ENCODE results near the gene RRP15.
A peak's percentile ranks its signal among the peaks of the same experiment; 100 is the strongest.

RRP15 gene

DNA sequence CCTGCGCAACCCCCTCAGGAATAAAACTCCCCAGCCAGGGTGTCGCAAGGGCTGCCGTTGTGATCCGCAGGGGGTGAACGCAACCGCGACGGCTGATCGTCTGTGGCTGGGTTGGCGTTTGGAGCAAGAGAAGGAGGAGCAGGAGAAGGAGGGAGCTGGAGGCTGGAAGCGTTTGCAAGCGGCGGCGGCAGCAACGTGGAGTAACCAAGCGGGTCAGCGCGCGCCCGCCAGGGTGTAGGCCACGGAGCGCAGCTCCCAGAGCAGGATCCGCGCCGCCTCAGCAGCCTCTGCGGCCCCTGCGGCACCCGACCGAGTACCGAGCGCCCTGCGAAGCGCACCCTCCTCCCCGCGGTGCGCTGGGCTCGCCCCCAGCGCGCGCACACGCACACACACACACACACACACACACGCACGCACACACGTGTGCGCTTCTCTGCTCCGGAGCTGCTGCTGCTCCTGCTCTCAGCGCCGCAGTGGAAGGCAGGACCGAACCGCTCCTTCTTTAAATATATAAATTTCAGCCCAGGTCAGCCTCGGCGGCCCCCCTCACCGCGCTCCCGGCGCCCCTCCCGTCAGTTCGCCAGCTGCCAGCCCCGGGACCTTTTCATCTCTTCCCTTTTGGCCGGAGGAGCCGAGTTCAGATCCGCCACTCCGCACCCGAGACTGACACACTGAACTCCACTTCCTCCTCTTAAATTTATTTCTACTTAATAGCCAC, 60.7 kb downstream of the RRP15 start:
- Histone ChIP-seq H3K27ac (ENCODE audit: poor library complexity, severe bottlenecking) (peak overlapping the region; percentile 75), H3K4me3 (ENCODE audit: severe bottlenecking) (peak overlapping the region; percentile 53), H3K4me1 (ENCODE audit: insufficient read depth, poor library complexity, severe bottlenecking) (peaks cover 11% of the 10 kb centered on the region), H3K27me3 (ENCODE audit: insufficient read depth, poor library complexity, severe bottlenecking) (no peaks in the 10 kb centered on the region), H3K9me3 (ENCODE audit: severe bottlenecking) (no peaks in the 10 kb centered on the region), H3K36me3 (ENCODE audit: low read depth) (no peaks in the 10 kb centered on the region)
- ATAC-seq (ENCODE audit: low read depth) = peak; percentile 64
- TF ChIP-seq CTCF (IDR thresholded peaks at IDR 0.05; ENCODE audit: poor library complexity, severe bottlenecking) = no peak
- DNase-seq (ENCODE audit: low spot score) = no peak

DNA sequence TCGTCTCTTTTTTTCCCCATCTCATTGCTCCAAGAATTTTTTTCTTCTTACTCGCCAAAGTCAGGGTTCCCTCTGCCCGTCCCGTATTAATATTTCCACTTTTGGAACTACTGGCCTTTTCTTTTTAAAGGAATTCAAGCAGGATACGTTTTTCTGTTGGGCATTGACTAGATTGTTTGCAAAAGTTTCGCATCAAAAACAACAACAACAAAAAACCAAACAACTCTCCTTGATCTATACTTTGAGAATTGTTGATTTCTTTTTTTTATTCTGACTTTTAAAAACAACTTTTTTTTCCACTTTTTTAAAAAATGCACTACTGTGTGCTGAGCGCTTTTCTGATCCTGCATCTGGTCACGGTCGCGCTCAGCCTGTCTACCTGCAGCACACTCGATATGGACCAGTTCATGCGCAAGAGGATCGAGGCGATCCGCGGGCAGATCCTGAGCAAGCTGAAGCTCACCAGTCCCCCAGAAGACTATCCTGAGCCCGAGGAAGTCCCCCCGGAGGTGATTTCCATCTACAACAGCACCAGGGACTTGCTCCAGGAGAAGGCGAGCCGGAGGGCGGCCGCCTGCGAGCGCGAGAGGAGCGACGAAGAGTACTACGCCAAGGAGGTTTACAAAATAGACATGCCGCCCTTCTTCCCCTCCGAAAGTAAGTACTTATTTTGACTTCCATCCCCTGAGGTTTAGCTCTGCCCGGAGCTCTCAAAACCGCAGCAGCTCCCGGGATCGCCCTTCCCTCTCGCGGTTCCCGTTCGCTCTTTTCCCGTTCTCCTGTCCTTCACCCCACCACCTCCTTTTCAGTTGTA, 61.5 kb downstream of the RRP15 start:
- Histone ChIP-seq H3K36me3 (ENCODE audit: low read depth) (no peaks in the 10 kb centered on the region), H3K9me3 (ENCODE audit: severe bottlenecking) (no peaks in the 10 kb centered on the region), H3K4me1 (ENCODE audit: insufficient read depth, poor library complexity, severe bottlenecking) (peaks cover 13% of the 10 kb centered on the region), H3K4me3 (ENCODE audit: severe bottlenecking) (peak overlapping the region; percentile 53), H3K27ac (ENCODE audit: poor library complexity, severe bottlenecking) (peak overlapping the region; percentile 75), H3K27me3 (ENCODE audit: insufficient read depth, poor library complexity, severe bottlenecking) (no peaks in the 10 kb centered on the region)
- DNase-seq (ENCODE audit: low spot score) (no peak), ATAC-seq (ENCODE audit: low read depth) (peak; percentile 13; the same call in 1 of the 3 replicates)
- TF ChIP-seq CTCF (IDR thresholded peaks at IDR 0.05; ENCODE audit: poor library complexity, severe bottlenecking) = no peak

DNA sequence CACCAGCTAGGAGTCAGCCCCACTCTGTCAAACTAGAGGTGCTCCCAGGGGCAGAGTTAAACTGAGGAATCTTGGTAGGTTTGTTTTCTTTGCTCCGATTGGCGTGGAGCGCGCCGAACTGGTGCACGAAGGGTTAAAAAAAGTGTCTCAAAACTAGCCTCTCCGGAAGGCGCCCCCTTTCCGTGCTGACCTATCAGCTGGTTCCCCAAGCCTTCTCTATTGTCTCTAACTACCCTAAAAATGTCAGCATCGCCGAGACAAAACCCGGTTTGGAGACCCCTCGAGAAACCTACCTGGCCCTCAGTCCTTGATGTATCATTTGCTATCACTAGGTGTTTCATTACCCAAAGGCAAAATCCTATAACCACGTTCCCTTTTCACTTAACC, 62.2 kb downstream of the RRP15 start:
- DNase-seq (ENCODE audit: low spot score) = no peak

DNA sequence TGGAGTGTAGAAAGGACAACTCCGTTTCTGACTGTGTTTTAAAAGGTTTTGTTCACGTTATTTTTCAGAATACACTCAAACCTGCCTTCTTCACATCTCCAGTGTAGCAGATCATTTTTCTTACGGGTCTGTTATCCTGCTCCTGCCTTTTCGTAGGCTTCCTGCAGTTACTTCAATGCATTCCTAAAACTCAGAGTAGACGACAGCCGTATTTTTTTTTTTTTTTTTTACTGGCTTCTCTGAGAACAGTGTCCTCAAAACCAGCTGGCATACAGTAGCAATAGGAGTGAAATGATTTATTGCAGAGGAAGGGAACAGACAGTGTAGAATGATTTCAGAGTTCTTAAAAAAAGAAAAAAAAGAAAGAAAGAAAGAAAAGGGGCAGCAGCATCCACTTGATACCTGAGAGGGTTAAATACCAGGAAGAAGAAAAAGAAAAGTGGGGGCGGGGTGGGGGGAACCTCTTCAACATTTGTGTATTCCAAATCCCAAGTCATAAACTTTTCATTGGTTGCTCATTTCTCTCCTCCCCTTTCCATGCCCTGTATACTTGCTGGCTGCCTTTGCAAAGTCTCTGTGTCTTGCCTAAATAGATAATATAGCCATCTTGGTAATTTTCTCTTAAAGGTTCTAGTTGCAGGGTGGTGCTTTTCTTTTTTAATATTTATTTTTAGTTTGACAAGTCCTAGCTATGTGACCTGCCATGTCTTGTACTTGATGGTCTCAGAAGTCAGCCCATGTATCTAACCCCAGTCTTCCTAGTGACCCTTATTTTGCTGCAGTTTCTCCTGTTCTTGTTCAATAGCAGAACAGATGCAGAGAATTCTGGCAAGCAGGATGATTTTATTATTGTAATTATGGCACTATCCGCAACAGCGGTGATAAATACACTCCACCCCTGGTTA, 62.9 kb downstream of the RRP15 start:
- Histone ChIP-seq H3K36me3 (ENCODE audit: low read depth) (no peaks in the 10 kb centered on the region), H3K4me3 (ENCODE audit: severe bottlenecking) (peak overlapping the region; percentile 53), H3K9me3 (ENCODE audit: severe bottlenecking) (no peaks in the 10 kb centered on the region), H3K4me1 (ENCODE audit: insufficient read depth, poor library complexity, severe bottlenecking) (peaks cover 13% of the 10 kb centered on the region), H3K27me3 (ENCODE audit: insufficient read depth, poor library complexity, severe bottlenecking) (no peaks in the 10 kb centered on the region), H3K27ac (ENCODE audit: poor library complexity, severe bottlenecking) (peak overlapping the region; percentile 75)
- ATAC-seq (ENCODE audit: low read depth) (peak; percentile 30; the same call in 2 of the 3 replicates), DNase-seq (ENCODE audit: low spot score) (no peak)
- TF ChIP-seq CTCF (IDR thresholded peaks at IDR 0.05; ENCODE audit: poor library complexity, severe bottlenecking) = no peak

More for the DNA sequence above, 62.2 kb downstream of the RRP15 start:
- Histone ChIP-seq H3K27me3 (ENCODE audit: insufficient read depth, poor library complexity, severe bottlenecking) (no peaks in the 10 kb centered on the region), H3K9me3 (ENCODE audit: severe bottlenecking) (no peaks in the 10 kb centered on the region), H3K27ac (ENCODE audit: poor library complexity, severe bottlenecking) (peak overlapping the region; percentile 75), H3K4me1 (ENCODE audit: insufficient read depth, poor library complexity, severe bottlenecking) (peaks cover 13% of the 10 kb centered on the region), H3K36me3 (ENCODE audit: low read depth) (no peaks in the 10 kb centered on the region), H3K4me3 (ENCODE audit: severe bottlenecking) (peak overlapping the region; percentile 53)
- TF ChIP-seq CTCF (IDR thresholded peaks at IDR 0.05; ENCODE audit: poor library complexity, severe bottlenecking) = no peak
- no peak for ATAC-seq (ENCODE audit: low read depth)
